ENCODE results near the gene MPC2.

Gene MPC2

GRCh38 chr1:167968569-167968968, 31.7 kb upstream of the MPC2 start:
- no peaks in the 10 kb centered on the region for H3K27me3 ChIP-seq (ENCODE audit: insufficient read depth, insufficient read length)
- no peak overlapping the region for H3K4me3 ChIP-seq (ENCODE audit: insufficient read length, low read depth)
- no peak overlapping the region for H3K9ac ChIP-seq (ENCODE audit: insufficient read length, low read depth)
- TF ChIP-seq ZNF274 (IDR thresholded peaks at IDR 0.05; ENCODE audit: low read depth, low read length) (no peak), YY1 (IDR thresholded peaks at IDR 0.05; ENCODE audit: insufficient read depth, insufficient read length) (no peak), SUZ12 (IDR thresholded peaks at IDR 0.05; ENCODE audit: extremely low read depth, insufficient read depth, insufficient read length) (no peak)
- DNase-seq (ENCODE audit: low read depth, low spot score), result no peak
- peaks cover 28% of the 10 kb centered on the region for H3K36me3 ChIP-seq (ENCODE audit: insufficient read depth, insufficient read length, low read length)
- no peaks in the 10 kb centered on the region for H3K4me1 ChIP-seq (ENCODE audit: insufficient read depth, insufficient read length)
- no peaks in the 10 kb centered on the region; the same call in 1 of the 2 replicates for H3K9me3 ChIP-seq (ENCODE audit: insufficient read depth, low read length)

GRCh38 chr1:167966050-167966449, 29.2 kb upstream of the MPC2 start:
- Histone ChIP-seq H3K4me3 (ENCODE audit: insufficient read length, low read depth) (no peak overlapping the region), H3K4me1 (ENCODE audit: insufficient read depth, insufficient read length) (no peaks in the 10 kb centered on the region), H3K36me3 (ENCODE audit: insufficient read depth, insufficient read length, low read length) (peaks cover 22% of the 10 kb centered on the region), H3K27me3 (ENCODE audit: insufficient read depth, insufficient read length) (no peaks in the 10 kb centered on the region), H3K9ac (ENCODE audit: insufficient read length, low read depth) (no peak overlapping the region), H3K9me3 (ENCODE audit: insufficient read depth, low read length) (no peaks in the 10 kb centered on the region; the same call in 1 of the 2 replicates)
- DNase-seq (ENCODE audit: low read depth, low spot score), result no peak
- no peak for TF ChIP-seq SUZ12 (IDR thresholded peaks at IDR 0.05; ENCODE audit: extremely low read depth, insufficient read depth, insufficient read length)
- no peak for TF ChIP-seq YY1 (IDR thresholded peaks at IDR 0.05; ENCODE audit: insufficient read depth, insufficient read length)
- no peak for TF ChIP-seq ZNF274 (IDR thresholded peaks at IDR 0.05; ENCODE audit: low read depth, low read length)

DNA sequence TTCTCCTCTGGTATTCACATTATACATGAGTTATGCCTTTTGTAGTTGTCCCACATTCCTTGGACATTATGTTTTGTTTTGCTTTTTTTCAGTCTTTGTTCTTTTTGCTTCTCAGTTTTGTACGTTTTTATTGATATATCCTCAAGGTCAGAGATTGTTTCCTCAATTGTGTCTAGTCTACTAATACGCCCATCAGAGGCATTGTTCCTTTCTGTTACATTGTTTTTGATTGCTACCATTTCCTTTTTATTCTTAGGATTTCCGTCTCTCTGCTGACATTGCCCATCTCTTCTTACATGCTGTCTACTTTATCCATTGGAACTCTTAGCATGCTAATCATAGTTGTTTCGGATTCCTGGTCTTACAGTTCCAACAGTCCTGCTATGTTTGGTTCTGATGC, 27.8 kb upstream of the MPC2 start:
- no peaks in the 10 kb centered on the region; the same call in 1 of the 2 replicates for H3K9me3 ChIP-seq (ENCODE audit: insufficient read depth, low read length)
- TF ChIP-seq ZNF274 (IDR thresholded peaks at IDR 0.05; ENCODE audit: low read depth, low read length) (no peak), YY1 (IDR thresholded peaks at IDR 0.05; ENCODE audit: insufficient read depth, insufficient read length) (no peak), SUZ12 (IDR thresholded peaks at IDR 0.05; ENCODE audit: extremely low read depth, insufficient read depth, insufficient read length) (no peak)
- peaks cover 22% of the 10 kb centered on the region for H3K36me3 ChIP-seq (ENCODE audit: insufficient read depth, insufficient read length, low read length)

GRCh38 chr1:167957710-167958109, 20.8 kb upstream of the MPC2 start:
- Histone ChIP-seq H3K4me1 (ENCODE audit: insufficient read depth, insufficient read length) (no peaks in the 10 kb centered on the region), H3K36me3 (ENCODE audit: insufficient read depth, insufficient read length, low read length) (peaks cover 13% of the 10 kb centered on the region), H3K9me3 (ENCODE audit: insufficient read depth, low read length) (no peaks in the 10 kb centered on the region; the same call in 1 of the 2 replicates), H3K4me3 (ENCODE audit: insufficient read length, low read depth) (no peak overlapping the region), H3K9ac (ENCODE audit: insufficient read length, low read depth) (no peak overlapping the region), H3K27me3 (ENCODE audit: insufficient read depth, insufficient read length) (no peaks in the 10 kb centered on the region)
- no peak for TF ChIP-seq YY1 (IDR thresholded peaks at IDR 0.05; ENCODE audit: insufficient read depth, insufficient read length)
- no peak for TF ChIP-seq SUZ12 (IDR thresholded peaks at IDR 0.05; ENCODE audit: extremely low read depth, insufficient read depth, insufficient read length)
- no peak for TF ChIP-seq ZNF274 (IDR thresholded peaks at IDR 0.05; ENCODE audit: low read depth, low read length)
- DNase-seq (ENCODE audit: low read depth, low spot score), result no peak

More for the DNA sequence above, 27.8 kb upstream of the MPC2 start:
- Histone ChIP-seq H3K4me3 (ENCODE audit: insufficient read length, low read depth) (no peak overlapping the region), H3K27me3 (ENCODE audit: insufficient read depth, insufficient read length) (no peaks in the 10 kb centered on the region), H3K4me1 (ENCODE audit: insufficient read depth, insufficient read length) (no peaks in the 10 kb centered on the region), H3K9ac (ENCODE audit: insufficient read length, low read depth) (no peak overlapping the region)
- DNase-seq (ENCODE audit: low read depth, low spot score), result no peak

- TF ChIP-seq ZNF274 (IDR thresholded peaks at IDR 0.05; ENCODE audit: low read depth, low read length), result no peak
- no peak for TF ChIP-seq YY1 (IDR thresholded peaks at IDR 0.05; ENCODE audit: insufficient read depth, insufficient read length)
- no peak for TF ChIP-seq SUZ12 (IDR thresholded peaks at IDR 0.05; ENCODE audit: extremely low read depth, insufficient read depth, insufficient read length)
- H3K4me3 ChIP-seq (ENCODE audit: insufficient read length, low read depth), result no peak overlapping the region
- H3K27me3 ChIP-seq (ENCODE audit: insufficient read depth, insufficient read length), result no peaks in the 10 kb centered on the region
- H3K9me3 ChIP-seq (ENCODE audit: insufficient read depth, low read length), result no peaks in the 10 kb centered on the region; the same call in 1 of the 2 replicates
- no peak overlapping the region for H3K9ac ChIP-seq (ENCODE audit: insufficient read length, low read depth)
- no peaks in the 10 kb centered on the region for H3K4me1 ChIP-seq (ENCODE audit: insufficient read depth, insufficient read length)
- DNase-seq (ENCODE audit: low read depth, low spot score), result no peak
- H3K36me3 ChIP-seq (ENCODE audit: insufficient read depth, insufficient read length, low read length), result peaks cover 24% of the 10 kb centered on the region
These were observed 19.0 kb upstream of the MPC2 start for GRCh38 chr1:167955915-167956314.

- no peak for DNase-seq (ENCODE audit: low read depth, low spot score)
- Histone ChIP-seq H3K27me3 (ENCODE audit: insufficient read depth, insufficient read length) (no peaks in the 10 kb centered on the region), H3K9me3 (ENCODE audit: insufficient read depth, low read length) (no peaks in the 10 kb centered on the region), H3K4me1 (ENCODE audit: insufficient read depth, insufficient read length) (no peaks in the 10 kb centered on the region), H3K36me3 (ENCODE audit: insufficient read depth, insufficient read length, low read length) (peaks cover 24% of the 10 kb centered on the region), H3K4me3 (ENCODE audit: insufficient read length, low read depth) (no peak overlapping the region), H3K9ac (ENCODE audit: insufficient read length, low read depth) (no peak overlapping the region)
- no peak for TF ChIP-seq YY1 (IDR thresholded peaks at IDR 0.05; ENCODE audit: insufficient read depth, insufficient read length)
- no peak for TF ChIP-seq ZNF274 (IDR thresholded peaks at IDR 0.05; ENCODE audit: low read depth, low read length)
- no peak for TF ChIP-seq SUZ12 (IDR thresholded peaks at IDR 0.05; ENCODE audit: extremely low read depth, insufficient read depth, insufficient read length)
These were observed 13.7 kb upstream of the MPC2 start for GRCh38 chr1:167950569-167950968.

- Histone ChIP-seq H3K4me1 (ENCODE audit: insufficient read depth, insufficient read length) (no peaks in the 10 kb centered on the region), H3K9ac (ENCODE audit: insufficient read length, low read depth) (no peak overlapping the region), H3K9me3 (ENCODE audit: insufficient read depth, low read length) (no peaks in the 10 kb centered on the region), H3K36me3 (ENCODE audit: insufficient read depth, insufficient read length, low read length) (peaks cover 24% of the 10 kb centered on the region), H3K27me3 (ENCODE audit: insufficient read depth, insufficient read length) (no peaks in the 10 kb centered on the region), H3K4me3 (ENCODE audit: insufficient read length, low read depth) (no peak overlapping the region)
- no peak for TF ChIP-seq YY1 (IDR thresholded peaks at IDR 0.05; ENCODE audit: insufficient read depth, insufficient read length)
- TF ChIP-seq ZNF274 (IDR thresholded peaks at IDR 0.05; ENCODE audit: low read depth, low read length), result no peak
- TF ChIP-seq SUZ12 (IDR thresholded peaks at IDR 0.05; ENCODE audit: extremely low read depth, insufficient read depth, insufficient read length), result no peak
- DNase-seq (ENCODE audit: low read depth, low spot score), result no peak
These were observed 12.9 kb upstream of the MPC2 start for GRCh38 chr1:167949785-167950184.
